Neuronal stem cell (in vitro differentiated cells): Measurements from ENCODE around the gene ITPRIPL2.

Experiments
- DNase-seq: peaks from one replicate; pipeline ENCODE4 v3.0.0-alpha.2; 2013; ENCODE audit warnings: low spot score
- H2AFZ ChIP-seq: one replicate; pipeline ENCODE4 v1.6.1; 2013; ENCODE audit warnings: mild to moderate bottlenecking, low read length, inconsistent platforms
- H2AK5ac ChIP-seq: 2 replicates; pipeline ENCODE4 v1.6.1; 2013; ENCODE audit warnings: low read depth, mild to moderate bottlenecking, inconsistent platforms, low read length, moderate library complexity, mixed read lengths
- H2BK120ac ChIP-seq: 2 replicates; pipeline ENCODE4 v1.6.1; 2013; ENCODE audit warnings: low read depth, mild to moderate bottlenecking, inconsistent platforms, low read length, moderate library complexity, mixed read lengths
- H2BK12ac ChIP-seq: one replicate; pipeline ENCODE4 v1.6.1; 2013; ENCODE audit warnings: low read length, inconsistent platforms
- H2BK15ac ChIP-seq: 2 replicates; pipeline ENCODE4 v1.6.1; 2013; ENCODE audit warnings: mild to moderate bottlenecking, low read length, inconsistent platforms, mixed read lengths
- H2BK5ac ChIP-seq: one replicate; pipeline ENCODE4 v1.6.1; 2013; ENCODE audit warnings: inconsistent platforms, mild to moderate bottlenecking, low read length, moderate library complexity
- H3K14ac ChIP-seq: one replicate; pipeline ENCODE4 v1.6.1; 2013; ENCODE audit warnings: low read length, inconsistent platforms
- H3K18ac ChIP-seq: 2 replicates; pipeline ENCODE4 v1.6.1; 2013; ENCODE audit warnings: low read length, inconsistent platforms
- H3K23ac ChIP-seq: 2 replicates; pipeline ENCODE4 v1.6.1; 2013; ENCODE audit warnings: low read depth, mild to moderate bottlenecking, mixed read lengths, low read length, inconsistent platforms; ENCODE audit not compliant: poor library complexity
- H3K27ac ChIP-seq: replicated peaks from 3 replicates; pipeline ENCODE4 v1.5.1; 2013; ENCODE audit warnings: low read length, inconsistent platforms
- H3K27me3 ChIP-seq, 3 experiments: 2 replicates each; pipeline ENCODE4 v1.6.1; 2013; ENCODE audit warnings: low read length in 3 of 3, mild to moderate bottlenecking in 2 of 3, inconsistent platforms in 1 of 3, low read depth in 1 of 3, mixed read lengths in 1 of 3, moderate library complexity in 1 of 3; ENCODE audit not compliant: control insufficient read depth in 3 of 3, insufficient read depth in 3 of 3
- H3K36me3 ChIP-seq, 2 donors: replicated peaks in 1 of 2; 2 replicates each; pipeline ENCODE4 v1.6.1; 2013; ENCODE audit warnings: low read length in 2 of 2; ENCODE audit not compliant: control insufficient read depth in 2 of 2, insufficient read depth in 2 of 2
- H3K4ac ChIP-seq: 2 replicates; pipeline ENCODE4 v1.6.1; 2013; ENCODE audit warnings: inconsistent platforms, mild to moderate bottlenecking, low read length, moderate library complexity
- H3K4me1 ChIP-seq, 2 donors: 1 replicate in 1 of 2; 2 replicates in 1 of 2; pipeline ENCODE4 v1.6.1; 2013; ENCODE audit warnings: low read length in 2 of 2, low read depth in 1 of 2; ENCODE audit not compliant: control insufficient read depth in 2 of 2, insufficient read depth in 1 of 2
- H3K4me2 ChIP-seq: one replicate; pipeline ENCODE4 v1.6.1; 2013; ENCODE audit warnings: mild to moderate bottlenecking, low read length, inconsistent platforms; ENCODE audit not compliant: insufficient read depth, poor library complexity, severe bottlenecking
- H3K4me3 ChIP-seq, 2 donors: 2 replicates each; pipeline ENCODE4 v1.5.1; 2013; ENCODE audit warnings: low read length in 2 of 2, mild to moderate bottlenecking in 2 of 2, inconsistent platforms in 1 of 2, moderate library complexity in 1 of 2
- H3K79me1 ChIP-seq: one replicate; pipeline ENCODE4 v1.6.1; 2013; ENCODE audit warnings: low read depth, mild to moderate bottlenecking, inconsistent platforms, low read length, moderate library complexity
- H3K9ac ChIP-seq: one replicate; pipeline ENCODE4 v1.6.1; 2013; ENCODE audit warnings: mild to moderate bottlenecking, low read depth, low read length, inconsistent platforms; ENCODE audit not compliant: poor library complexity
- H3K9me3 ChIP-seq, 2 donors: replicated peaks in 1 of 2; 2 replicates each; pipeline versions ENCODE3 to v1.6.1; 2013; ENCODE audit warnings: low read length in 2 of 2, mild to moderate bottlenecking in 2 of 2, inconsistent platforms in 1 of 2, low read depth in 1 of 2, mixed read lengths in 1 of 2, moderate library complexity in 1 of 2; ENCODE audit not compliant: control insufficient read depth in 2 of 2, insufficient read depth in 1 of 2
- H4K8ac ChIP-seq: one replicate; pipeline ENCODE4 v1.6.1; 2013; ENCODE audit warnings: low read depth, mild to moderate bottlenecking, inconsistent platforms, low read length, moderate library complexity
- H4K91ac ChIP-seq: one replicate; pipeline ENCODE4 v1.6.1; 2013; ENCODE audit warnings: low read length, low read depth, mild to moderate bottlenecking, inconsistent platforms; ENCODE audit not compliant: poor library complexity
- WGBS, 2 donors: extraction: QIAGEN DNeasy Blood & Tissue Kit; methylation state at CpG; one replicate each; pipeline ENCODE4 v1.1.7; 2013; ENCODE audit warnings: missing lambda C conversion rate in 2 of 2, mixed read lengths in 1 of 2; ENCODE audit not compliant: insufficient read length in 2 of 2, insufficient replicate concordance in 1 of 2; ENCODE audit errors: extremely low coverage in 2 of 2; 5-methylcytosine and 5-hydroxymethylcytosine counted together

ITPRIPL2 gene

GRCh38 chr16:19147627-19148026, 33.9 kb downstream of the ITPRIPL2 start:
- Histone ChIP-seq H2BK120ac (no peak overlapping the region), H3K36me3 (no peaks in the 10 kb centered on the region), H3K27ac (no peak overlapping the region), H3K4ac (no peak overlapping the region), H4K8ac (no peak overlapping the region), H4K91ac (no peak overlapping the region), H3K4me3 (no peak overlapping the region), H3K4me1 (no peaks in the 10 kb centered on the region), H3K79me1 (no peaks in the 10 kb centered on the region), H3K23ac (no peak overlapping the region), H2AK5ac (no peak overlapping the region), H2BK12ac (no peak overlapping the region), H3K4me2 (no peak overlapping the region), H2BK5ac (no peak overlapping the region), H3K18ac (no peak overlapping the region), H3K9me3 (peaks cover 0 to 3% of the 10 kb centered on the region in 2 donors), H2AFZ (no peak overlapping the region), H3K9ac (no peak overlapping the region), H3K14ac (no peak overlapping the region), H2BK15ac (no peak overlapping the region), H3K27me3 (peaks cover 0 to 12% (median 0%) of the 10 kb centered on the region in 3 experiments)
- no CpG with 5 or more reads among the region's 4 CpGs for WGBS, 2 donors
- no peak for DNase-seq

GRCh38 chr16:19148189-19148588, 34.4 kb downstream of the ITPRIPL2 start:
- Histone ChIP-seq H3K4me2 (no peak overlapping the region), H3K9ac (no peak overlapping the region), H4K8ac (no peak overlapping the region), H2AFZ (no peak overlapping the region), H2BK5ac (no peak overlapping the region), H3K23ac (no peak overlapping the region), H3K79me1 (no peaks in the 10 kb centered on the region), H3K18ac (no peak overlapping the region), H4K91ac (no peak overlapping the region), H3K36me3 (no peaks in the 10 kb centered on the region), H2BK12ac (no peak overlapping the region), H3K27me3 (peaks cover 0 to 13% (median 0%) of the 10 kb centered on the region in 3 experiments), H2BK120ac (no peak overlapping the region), H3K14ac (no peak overlapping the region), H3K4ac (no peak overlapping the region), H3K4me3 (no peak overlapping the region), H2AK5ac (no peak overlapping the region), H2BK15ac (no peak overlapping the region), H3K27ac (no peak overlapping the region), H3K4me1 (no peaks in the 10 kb centered on the region), H3K9me3 (peaks cover 0 to 3% of the 10 kb centered on the region in 2 donors)
- no CpG with 5 or more reads among the region's 5 CpGs for WGBS, 2 donors
- no peak for DNase-seq

GRCh38 chr16:19151310-19151709, 37.5 kb downstream of the ITPRIPL2 start:
- no peaks in the 10 kb centered on the region for H3K79me1 ChIP-seq
- no CpG with 5 or more reads among the region's 2 CpGs for WGBS, 2 donors

GRCh38 chr16:19152042-19152441, 38.3 kb downstream of the ITPRIPL2 start:
- Histone ChIP-seq H2BK12ac (no peak overlapping the region), H3K4me3 (no peak overlapping the region), H2AFZ (no peak overlapping the region), H4K8ac (no peak overlapping the region), H3K23ac (no peak overlapping the region), H3K27me3 (peaks cover 0 to 4% (median 0%) of the 10 kb centered on the region in 3 experiments), H2BK15ac (no peak overlapping the region), H2AK5ac (no peak overlapping the region), H3K36me3 (no peaks in the 10 kb centered on the region), H2BK5ac (no peak overlapping the region), H3K14ac (no peak overlapping the region), H3K4ac (no peak overlapping the region), H2BK120ac (no peak overlapping the region), H4K91ac (no peak overlapping the region), H3K18ac (no peak overlapping the region), H3K9ac (no peak overlapping the region), H3K79me1 (no peaks in the 10 kb centered on the region), H3K4me1 (no peaks in the 10 kb centered on the region), H3K9me3 (peaks cover 0 to 3% of the 10 kb centered on the region in 2 donors), H3K4me2 (no peak overlapping the region), H3K27ac (no peak overlapping the region)
- DNase-seq: no peak
- WGBS, 2 donors: no CpG with 5 or more reads among the region's 1 CpG

More at GRCh38 chr16:19151310-19151709, 37.5 kb downstream of the ITPRIPL2 start:
- H2BK12ac ChIP-seq: no peak overlapping the region
- H4K91ac ChIP-seq: no peak overlapping the region
- no peak overlapping the region for H3K4me3 ChIP-seq
- H3K9ac ChIP-seq: no peak overlapping the region
- no peak overlapping the region for H3K14ac ChIP-seq
- H3K4ac ChIP-seq: no peak overlapping the region
- H3K27ac ChIP-seq: no peak overlapping the region
- peaks cover 0 to 3% of the 10 kb centered on the region in 2 donors for H3K9me3 ChIP-seq
- H2AK5ac ChIP-seq: no peak overlapping the region
- H3K18ac ChIP-seq: no peak overlapping the region
- H3K27me3 ChIP-seq: peaks cover 0 to 4% (median 0%) of the 10 kb centered on the region in 3 experiments
- H2BK15ac ChIP-seq: no peak overlapping the region
- no peak overlapping the region for H3K23ac ChIP-seq
- H2BK120ac ChIP-seq: no peak overlapping the region
- no peak overlapping the region for H2BK5ac ChIP-seq
- H2AFZ ChIP-seq: no peak overlapping the region
- H3K4me2 ChIP-seq: no peak overlapping the region
- DNase-seq: no peak
- no peaks in the 10 kb centered on the region for H3K4me1 ChIP-seq
- no peaks in the 10 kb centered on the region for H3K36me3 ChIP-seq
- no peak overlapping the region for H4K8ac ChIP-seq
